ENCODE measurements around the gene DDIT4.
"Not testable (repeated sequence)": the region's sequence is repeated elsewhere in the genome, so short reads cannot be mapped to it uniquely, and the experiment has no call there.

DDIT4 gene

DNA sequence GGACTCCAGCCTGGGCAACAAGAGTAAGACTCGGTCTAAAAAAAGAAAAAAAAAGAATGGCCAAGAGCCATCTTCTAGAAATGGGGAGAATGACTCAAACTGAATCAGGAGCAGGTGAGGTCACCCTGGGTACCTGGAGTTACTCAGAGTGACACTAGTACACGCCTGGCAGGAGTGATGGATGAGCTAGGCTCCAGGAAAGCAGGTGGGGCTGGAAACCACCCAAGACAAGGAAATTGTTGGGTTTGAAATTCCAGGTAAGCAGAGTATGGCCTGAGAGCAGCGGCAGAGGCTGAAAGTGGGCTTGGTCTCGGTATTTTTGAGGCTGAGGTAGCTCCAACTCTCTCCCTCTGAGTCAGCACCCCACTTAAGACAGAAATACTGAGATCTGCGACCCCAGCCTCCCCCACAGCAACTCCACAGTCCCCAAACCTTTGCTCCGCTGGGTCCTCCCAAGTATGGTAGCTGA lies 18.5 kb downstream of the DDIT4 start:
- TF ChIP-seq TCF4 (CRISPR knock-in tag; IDR thresholded peaks at IDR 0.05; ENCODE audit: borderline replicate concordance) (no peak), PPARA (CRISPR knock-in tag; IDR thresholded peaks at IDR 0.05; ENCODE audit: borderline replicate concordance) (no peak), ARNTL (CRISPR knock-in tag; IDR thresholded peaks at IDR 0.05; ENCODE audit: borderline replicate concordance, low read depth) (no peak), TOX (CRISPR knock-in tag; IDR thresholded peaks at IDR 0.05; ENCODE audit: borderline replicate concordance) (no peak)
- TF ChIP-seq, protein P1, sequence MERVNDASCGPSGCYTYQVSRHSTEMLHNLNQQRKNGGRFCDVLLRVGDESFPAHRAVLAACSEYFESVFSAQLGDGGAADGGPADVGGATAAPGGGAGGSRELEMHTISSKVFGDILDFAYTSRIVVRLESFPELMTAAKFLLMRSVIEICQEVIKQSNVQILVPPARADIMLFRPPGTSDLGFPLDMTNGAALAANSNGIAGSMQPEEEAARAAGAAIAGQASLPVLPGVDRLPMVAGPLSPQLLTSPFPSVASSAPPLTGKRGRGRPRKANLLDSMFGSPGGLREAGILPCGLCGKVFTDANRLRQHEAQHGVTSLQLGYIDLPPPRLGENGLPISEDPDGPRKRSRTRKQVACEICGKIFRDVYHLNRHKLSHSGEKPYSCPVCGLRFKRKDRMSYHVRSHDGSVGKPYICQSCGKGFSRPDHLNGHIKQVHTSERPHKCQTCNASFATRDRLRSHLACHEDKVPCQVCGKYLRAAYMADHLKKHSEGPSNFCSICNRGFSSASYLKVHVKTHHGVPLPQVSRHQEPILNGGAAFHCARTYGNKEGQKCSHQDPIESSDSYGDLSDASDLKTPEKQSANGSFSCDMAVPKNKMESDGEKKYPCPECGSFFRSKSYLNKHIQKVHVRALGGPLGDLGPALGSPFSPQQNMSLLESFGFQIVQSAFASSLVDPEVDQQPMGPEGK (CRISPR knock-in tag; IDR thresholded peaks at IDR 0.05; ENCODE audit: borderline replicate concordance), result no peak
- TF ChIP-seq, protein P2, sequence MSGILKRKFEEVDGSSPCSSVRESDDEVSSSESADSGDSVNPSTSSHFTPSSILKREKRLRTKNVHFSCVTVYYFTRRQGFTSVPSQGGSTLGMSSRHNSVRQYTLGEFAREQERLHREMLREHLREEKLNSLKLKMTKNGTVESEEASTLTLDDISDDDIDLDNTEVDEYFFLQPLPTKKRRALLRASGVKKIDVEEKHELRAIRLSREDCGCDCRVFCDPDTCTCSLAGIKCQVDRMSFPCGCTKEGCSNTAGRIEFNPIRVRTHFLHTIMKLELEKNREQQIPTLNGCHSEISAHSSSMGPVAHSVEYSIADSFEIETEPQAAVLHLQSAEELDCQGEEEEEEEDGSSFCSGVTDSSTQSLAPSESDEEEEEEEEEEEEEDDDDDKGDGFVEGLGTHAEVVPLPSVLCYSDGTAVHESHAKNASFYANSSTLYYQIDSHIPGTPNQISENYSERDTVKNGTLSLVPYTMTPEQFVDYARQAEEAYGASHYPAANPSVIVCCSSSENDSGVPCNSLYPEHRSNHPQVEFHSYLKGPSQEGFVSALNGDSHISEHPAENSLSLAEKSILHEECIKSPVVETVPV (CRISPR knock-in tag; IDR thresholded peaks at IDR 0.05), result no peak
- ATAC-seq, result no peak; the same call in 2 of the 3 replicates

DNA sequence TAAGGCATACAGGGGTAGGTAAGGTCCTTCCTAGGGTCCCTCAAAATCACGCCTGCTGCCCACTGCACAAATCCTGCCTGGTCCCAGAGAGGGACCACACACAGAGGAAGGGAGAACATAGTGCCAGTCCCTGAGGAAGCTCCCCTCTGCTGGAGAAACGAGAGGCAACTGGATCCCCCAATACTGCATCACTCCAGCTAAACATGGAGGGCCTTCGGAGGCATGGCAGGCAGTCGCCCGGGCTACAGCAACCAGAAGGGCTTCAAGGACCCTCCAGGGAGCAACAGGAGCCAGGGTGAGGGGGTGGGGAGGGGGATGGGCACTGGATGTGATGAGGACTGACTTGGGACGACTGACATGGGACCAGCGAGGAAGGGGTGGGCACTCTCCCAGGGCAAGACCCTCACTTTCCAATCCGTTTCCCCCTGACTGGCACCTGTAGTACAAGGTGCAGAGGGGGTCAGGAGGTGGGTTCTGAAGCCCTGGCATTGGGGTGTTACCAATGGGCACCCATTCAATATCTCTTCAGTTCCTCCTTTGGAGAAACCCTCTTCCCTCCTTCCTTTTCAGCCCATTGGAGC lies 21.7 kb downstream of the DDIT4 start:
- no peak for TF ChIP-seq SNAI2 (CRISPR knock-in tag; IDR thresholded peaks at IDR 0.05)
- no peak for TF ChIP-seq PPARA (CRISPR knock-in tag; IDR thresholded peaks at IDR 0.05; ENCODE audit: borderline replicate concordance)
- no peak for TF ChIP-seq ZFP30 (CRISPR knock-in tag; IDR thresholded peaks at IDR 0.05)
- no peak for TF ChIP-seq RARB (CRISPR knock-in tag; IDR thresholded peaks at IDR 0.05)
- TF ChIP-seq ARNTL (CRISPR knock-in tag; IDR thresholded peaks at IDR 0.05; ENCODE audit: borderline replicate concordance, low read depth), result no peak
- no peak for TF ChIP-seq ESRRG (CRISPR knock-in tag; IDR thresholded peaks at IDR 0.05)
- no peak for TF ChIP-seq BACH2 (CRISPR knock-in tag; IDR thresholded peaks at IDR 0.05; ENCODE audit: borderline replicate concordance)
- TF ChIP-seq GLIS3 (CRISPR knock-in tag; IDR thresholded peaks at IDR 0.05), result no peak
- no peak for TF ChIP-seq OSR1 (CRISPR knock-in tag; IDR thresholded peaks at IDR 0.05)
- TF ChIP-seq, protein P3, sequence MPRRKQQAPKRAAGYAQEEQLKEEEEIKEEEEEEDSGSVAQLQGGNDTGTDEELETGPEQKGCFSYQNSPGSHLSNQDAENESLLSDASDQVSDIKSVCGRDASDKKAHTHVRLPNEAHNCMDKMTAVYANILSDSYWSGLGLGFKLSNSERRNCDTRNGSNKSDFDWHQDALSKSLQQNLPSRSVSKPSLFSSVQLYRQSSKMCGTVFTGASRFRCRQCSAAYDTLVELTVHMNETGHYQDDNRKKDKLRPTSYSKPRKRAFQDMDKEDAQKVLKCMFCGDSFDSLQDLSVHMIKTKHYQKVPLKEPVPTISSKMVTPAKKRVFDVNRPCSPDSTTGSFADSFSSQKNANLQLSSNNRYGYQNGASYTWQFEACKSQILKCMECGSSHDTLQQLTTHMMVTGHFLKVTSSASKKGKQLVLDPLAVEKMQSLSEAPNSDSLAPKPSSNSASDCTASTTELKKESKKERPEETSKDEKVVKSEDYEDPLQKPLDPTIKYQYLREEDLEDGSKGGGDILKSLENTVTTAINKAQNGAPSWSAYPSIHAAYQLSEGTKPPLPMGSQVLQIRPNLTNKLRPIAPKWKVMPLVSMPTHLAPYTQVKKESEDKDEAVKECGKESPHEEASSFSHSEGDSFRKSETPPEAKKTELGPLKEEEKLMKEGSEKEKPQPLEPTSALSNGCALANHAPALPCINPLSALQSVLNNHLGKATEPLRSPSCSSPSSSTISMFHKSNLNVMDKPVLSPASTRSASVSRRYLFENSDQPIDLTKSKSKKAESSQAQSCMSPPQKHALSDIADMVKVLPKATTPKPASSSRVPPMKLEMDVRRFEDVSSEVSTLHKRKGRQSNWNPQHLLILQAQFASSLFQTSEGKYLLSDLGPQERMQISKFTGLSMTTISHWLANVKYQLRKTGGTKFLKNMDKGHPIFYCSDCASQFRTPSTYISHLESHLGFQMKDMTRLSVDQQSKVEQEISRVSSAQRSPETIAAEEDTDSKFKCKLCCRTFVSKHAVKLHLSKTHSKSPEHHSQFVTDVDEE (CRISPR knock-in tag; IDR thresholded peaks at IDR 0.05), result no peak
- no peak for TF ChIP-seq ZFP3 (CRISPR knock-in tag; IDR thresholded peaks at IDR 0.05)
- TF ChIP-seq ZNF565 (CRISPR knock-in tag; conservative IDR thresholded peaks at IDR 0.05; ENCODE audit: low read depth), result no peak
- ATAC-seq, result no peak

DNA sequence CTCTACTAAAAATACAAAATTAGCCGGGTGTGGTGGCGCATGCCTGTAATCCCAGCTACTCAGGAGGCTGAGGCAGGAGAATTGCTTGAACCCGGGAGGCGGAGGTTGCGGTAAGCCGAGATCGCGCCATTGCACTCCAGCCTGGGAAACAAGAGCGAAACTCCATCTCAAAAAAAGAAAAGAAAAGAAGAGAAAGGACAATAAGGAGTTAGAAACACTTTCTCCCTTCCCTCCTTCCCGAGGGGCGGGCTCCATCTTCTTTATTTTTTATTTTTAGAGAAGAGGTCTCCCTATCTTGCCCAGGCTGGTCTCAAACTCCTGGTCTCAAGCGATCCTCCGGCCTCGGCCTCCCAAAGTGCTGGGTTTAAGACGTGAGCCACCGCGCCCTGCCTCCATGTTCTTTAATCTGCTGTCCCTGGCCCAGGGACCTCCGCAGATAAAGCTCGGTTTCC lies 23.1 kb downstream of the DDIT4 start:
- not testable (repeated sequence) for ATAC-seq

DNA sequence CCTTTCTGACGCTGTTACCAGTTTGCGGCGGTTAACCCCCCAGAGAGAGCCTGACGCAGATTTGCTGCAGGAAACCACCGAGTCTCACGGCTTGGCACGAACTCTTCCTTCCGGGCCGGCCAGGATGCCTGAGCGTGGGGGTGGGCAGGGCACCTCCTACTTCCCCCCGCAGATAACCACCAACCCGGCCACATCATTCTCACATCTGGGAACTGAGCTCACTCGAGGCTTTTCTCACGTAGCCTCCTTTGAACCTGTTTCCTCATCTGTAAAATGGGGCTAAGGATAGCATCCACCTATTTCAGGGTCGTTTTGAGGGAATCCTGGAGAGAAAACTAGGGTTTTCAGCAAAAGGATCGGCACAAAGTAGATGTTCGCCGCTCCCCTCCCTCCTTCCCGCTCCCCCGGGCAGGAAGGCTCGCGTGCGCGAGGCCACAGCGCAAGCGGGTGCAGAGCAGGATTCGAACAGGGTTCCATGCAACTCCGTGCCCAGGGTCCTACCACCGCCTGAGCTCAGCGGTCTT lies 23.6 kb downstream of the DDIT4 start:
- no peak for TF ChIP-seq TCF4 (CRISPR knock-in tag; IDR thresholded peaks at IDR 0.05; ENCODE audit: borderline replicate concordance)
- TF ChIP-seq, protein P1 (CRISPR knock-in tag; IDR thresholded peaks at IDR 0.05; ENCODE audit: borderline replicate concordance), result no peak
- TF ChIP-seq ISL1 (CRISPR knock-in tag; IDR thresholded peaks at IDR 0.05), result no peak
- TF ChIP-seq, protein P2 (CRISPR knock-in tag; IDR thresholded peaks at IDR 0.05), result no peak
- TF ChIP-seq, protein P4, sequence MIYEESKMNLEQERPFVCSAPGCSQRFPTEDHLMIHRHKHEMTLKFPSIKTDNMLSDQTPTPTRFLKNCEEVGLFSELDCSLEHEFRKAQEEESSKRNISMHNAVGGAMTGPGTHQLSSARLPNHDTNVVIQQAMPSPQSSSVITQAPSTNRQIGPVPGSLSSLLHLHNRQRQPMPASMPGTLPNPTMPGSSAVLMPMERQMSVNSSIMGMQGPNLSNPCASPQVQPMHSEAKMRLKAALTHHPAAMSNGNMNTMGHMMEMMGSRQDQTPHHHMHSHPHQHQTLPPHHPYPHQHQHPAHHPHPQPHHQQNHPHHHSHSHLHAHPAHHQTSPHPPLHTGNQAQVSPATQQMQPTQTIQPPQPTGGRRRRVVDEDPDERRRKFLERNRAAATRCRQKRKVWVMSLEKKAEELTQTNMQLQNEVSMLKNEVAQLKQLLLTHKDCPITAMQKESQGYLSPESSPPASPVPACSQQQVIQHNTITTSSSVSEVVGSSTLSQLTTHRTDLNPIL (CRISPR knock-in tag; IDR thresholded peaks at IDR 0.05; ENCODE audit: low read depth), result no peak
- no peak for TF ChIP-seq TOX (CRISPR knock-in tag; IDR thresholded peaks at IDR 0.05; ENCODE audit: borderline replicate concordance)
- TF ChIP-seq RARB (CRISPR knock-in tag; IDR thresholded peaks at IDR 0.05), result no peak
- TF ChIP-seq GLIS3 (CRISPR knock-in tag; IDR thresholded peaks at IDR 0.05), result no peak
- TF ChIP-seq ARNTL (CRISPR knock-in tag; IDR thresholded peaks at IDR 0.05; ENCODE audit: borderline replicate concordance, low read depth), result no peak
- TF ChIP-seq PPARA (CRISPR knock-in tag; IDR thresholded peaks at IDR 0.05; ENCODE audit: borderline replicate concordance), result no peak
- no peak for TF ChIP-seq ZFP30 (CRISPR knock-in tag; IDR thresholded peaks at IDR 0.05)
- no peak for TF ChIP-seq ZNF565 (CRISPR knock-in tag; conservative IDR thresholded peaks at IDR 0.05; ENCODE audit: low read depth)
- TF ChIP-seq ESRRG (CRISPR knock-in tag; IDR thresholded peaks at IDR 0.05), result no peak
- peak; percentile 9 for ATAC-seq

All from SK-N-SH treated with all-trans-retinoic acid at 6 μM for 48 hours (cell line).